GM23248 (cell line): Measurements from ENCODE around the gene PTPRB.

Experiments used
- EZH2 ChIP-seq: fragments of 200-600 bp; sonication (generic); IDR thresholded peaks from 2 replicates; pipeline ENCODE4 v1.6.1; 2018; ENCODE audit warnings: antibody characterized with exemption, mild to moderate bottlenecking; ENCODE audit not compliant: insufficient read depth, poor library complexity, severe bottlenecking
- EZH2phosphoT487 ChIP-seq: fragments of 200-600 bp; sonication (generic); IDR thresholded peaks from 2 replicates; pipeline ENCODE4 v1.6.1; 2018; ENCODE audit warnings: antibody characterized with exemption, moderate library complexity, mild to moderate bottlenecking, low read depth; ENCODE audit not compliant: insufficient read depth

DNA sequence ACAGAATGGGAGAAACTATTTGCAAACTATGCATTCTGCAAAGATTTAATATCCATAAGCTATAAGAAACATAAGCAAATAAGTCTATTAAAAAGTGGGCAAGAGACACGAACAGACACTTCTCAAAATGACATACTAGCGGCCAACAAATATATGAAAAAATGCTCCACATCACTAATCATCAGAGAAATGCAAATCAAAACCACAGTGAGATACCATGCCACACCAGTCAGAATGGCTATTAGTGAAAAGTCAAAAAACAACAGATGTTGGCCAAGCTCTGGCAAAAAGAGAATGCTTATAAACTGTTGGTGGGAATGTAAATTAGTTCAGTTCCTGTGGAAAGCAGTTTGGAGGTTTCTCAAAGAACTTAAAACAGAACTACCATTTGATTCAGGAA is 149.8 kb downstream of the PTPRB start:
- no peak for TF ChIP-seq EZH2phosphoT487
- TF ChIP-seq EZH2: no peak
